SK-N-SH (cell line): ENCODE results near the gene IPO9. TPM values are rescaled to one million over a fixed set of nuclear protein-coding genes. Genes with fewer than 3 reads are reported as not detected.

Experiments used
- CTCF ChIA-PET: fragments of 300-600, 350-600 bp; formaldehyde crosslinking; extraction: SDS; loops from one replicate; lab custom pipeline; 2021; lab: Yijun Ruan, JAX
- POLR2A ChIA-PET: fragments of 350-600 bp; sonication (Branson Sonifier 250); formaldehyde crosslinking; extraction: SDS; loops from one replicate; lab custom pipeline; 2020; ENCODE audit warnings: antibody characterized with exemption, inconsistent platforms; lab: Yijun Ruan, JAX
- DNase-seq: peaks from one replicate; pipeline ENCODE4 v3.0.0; 2012
- H2AFZ ChIP-seq: fragments of 200-600 bp; sonication (generic); 2 replicates; pipeline ENCODE4 v1.8.1; 2016; ENCODE audit warnings: antibody characterized with exemption, mild to moderate bottlenecking, low read depth
- H3F3A ChIP-seq: fragments of 200-600 bp; sonication (generic); replicated peaks from 2 replicates; pipeline ENCODE3; 2016; ENCODE audit warnings: antibody characterized with exemption, mild to moderate bottlenecking; ENCODE audit not compliant: insufficient read depth
- H3K27ac ChIP-seq, 2 experiments: fragments of 200-500 bp in 1 of 2; fragments of 200-600 bp in 1 of 2; sonication (Bioruptor generic) in 1 of 2; sonication (generic), shearing (Covaris generic) in 1 of 2; 2 replicates each; pipeline versions ENCODE4 v1.5.1 to v1.6.1; 2014 to 2016; ENCODE audit warnings: low read depth in 2 of 2, inconsistent platforms in 1 of 2, low read length in 1 of 2, mild to moderate bottlenecking in 1 of 2, mixed read lengths in 1 of 2
- H3K27me3 ChIP-seq: fragments of 200-600 bp; sonication (generic), shearing (Covaris generic); 2 replicates; pipeline ENCODE4 v1.6.1; 2016; ENCODE audit warnings: mixed run types; ENCODE audit not compliant: insufficient read depth
- H3K36me3 ChIP-seq, 2 experiments: fragments of 200-500 bp in 1 of 2; fragments of 200-600 bp in 1 of 2; sonication (Bioruptor generic) in 1 of 2; sonication (generic) in 1 of 2; replicated peaks in 1 of 2; 2 replicates each; pipeline versions ENCODE3 to v1.5.1; 2014 to 2016; ENCODE audit warnings: low read length in 1 of 2, mild to moderate bottlenecking in 1 of 2; ENCODE audit not compliant: insufficient read depth in 2 of 2, control insufficient read depth in 1 of 2
- H3K4me1 ChIP-seq, 2 experiments: fragments of 200-500 bp in 1 of 2; fragments of 200-600 bp in 1 of 2; sonication (Bioruptor generic) in 1 of 2; sonication (generic), shearing (Covaris generic) in 1 of 2; 2 replicates each; pipeline versions ENCODE4 v1.5.1 to v1.6.1; 2014 to 2016; ENCODE audit warnings: low read depth in 1 of 2, low read length in 1 of 2, mixed run types in 1 of 2; ENCODE audit not compliant: insufficient read depth in 2 of 2, control insufficient read depth in 1 of 2
- H3K4me2 ChIP-seq: fragments of 200-600 bp; sonication (generic), shearing (Covaris generic); 2 replicates; pipeline ENCODE4 v1.6.1; 2017; ENCODE audit warnings: mixed run types
- H3K4me3 ChIP-seq, 2 experiments: fragments of 200-500 bp in 1 of 2; fragments of 200-600 bp in 1 of 2; sonication (Bioruptor generic) in 1 of 2; sonication (generic), shearing (Covaris generic) in 1 of 2; 2 replicates each; pipeline versions ENCODE4 v1.5.1 to v1.8.1; 2014 to 2016; ENCODE audit warnings: low read depth in 2 of 2, inconsistent platforms in 1 of 2, low read length in 1 of 2, mild to moderate bottlenecking in 1 of 2, mixed read lengths in 1 of 2, moderate library complexity in 1 of 2
- H3K79me2 ChIP-seq: fragments of 200-600 bp; sonication (generic); 2 replicates; pipeline ENCODE4 v1.8.1; 2017; ENCODE audit warnings: mild to moderate bottlenecking; ENCODE audit not compliant: insufficient read depth
- H3K9ac ChIP-seq: fragments of 200-600 bp; sonication (generic); 2 replicates; pipeline ENCODE4 v1.6.1; 2017; ENCODE audit warnings: mixed run types
- H3K9me2 ChIP-seq: fragments of 200-600 bp; sonication (generic); 2 replicates; pipeline ENCODE4 v1.6.1; 2017; ENCODE audit warnings: mixed run types
- H3K9me3 ChIP-seq: fragments of 200-600 bp; sonication (generic); 2 replicates; pipeline ENCODE4 v1.6.1; 2017; ENCODE audit warnings: mixed run types, mild to moderate bottlenecking, moderate library complexity
- H4K20me1 ChIP-seq: fragments of 200-600 bp; sonication (generic); 2 replicates; pipeline ENCODE4 v1.6.1; 2017; ENCODE audit warnings: mild to moderate bottlenecking, mixed run types; ENCODE audit not compliant: insufficient read depth
- CTCF ChIP-seq: fragments of 200-600 bp; sonication (generic); IDR thresholded peaks from 2 replicates; pipeline ENCODE4 v1.6.1; 2017; ENCODE audit warnings: antibody characterized with exemption, mild to moderate bottlenecking, moderate library complexity
- ELF1 ChIP-seq: IDR thresholded peaks from 2 replicates; pipeline ENCODE4 v1.4.0; 2012
- FOXJ3 ChIP-seq: sonication (generic); formaldehyde crosslinking; IDR thresholded peaks from 2 replicates; pipeline ENCODE4 v1.5.1; 2020; ENCODE audit warnings: mild to moderate bottlenecking, missing genetic modification reagents
- GABPA ChIP-seq: IDR thresholded peaks from 2 replicates; pipeline ENCODE4 v1.4.0; 2012; ENCODE audit warnings: low read depth, mild to moderate bottlenecking
- IRF3 ChIP-seq: fragments of 150-350 bp; IDR thresholded peaks from 2 replicates; pipeline ENCODE4 v1.6.1; 2016; ENCODE audit warnings: mild to moderate bottlenecking, low read depth, low read length
- JUND ChIP-seq: IDR thresholded peaks from 2 replicates; pipeline ENCODE4 v1.4.0; 2012
- MAX ChIP-seq: IDR thresholded peaks from 2 replicates; pipeline ENCODE4 v1.4.0; 2012; ENCODE audit warnings: low read depth
- MEF2A ChIP-seq: IDR thresholded peaks from 2 replicates; pipeline ENCODE4 v1.4.0; 2012; ENCODE audit warnings: low read depth, borderline replicate concordance
- MXI1 ChIP-seq: IDR thresholded peaks from 2 replicates; pipeline ENCODE4 v1.6.1; 2012; ENCODE audit warnings: mild to moderate bottlenecking, low read depth, low read length, improper control_type of control experiment
- NFIC ChIP-seq: IDR thresholded peaks from 2 replicates; pipeline ENCODE4 v1.4.0; 2012; ENCODE audit warnings: borderline replicate concordance
- NRF1 ChIP-seq: IDR thresholded peaks from 2 replicates; pipeline ENCODE4 v1.6.1; 2012; ENCODE audit warnings: low read depth, mild to moderate bottlenecking, low read length
- PBX3 ChIP-seq: IDR thresholded peaks from 2 replicates; pipeline ENCODE4; 2012
- POLR2AphosphoS5 ChIP-seq: IDR thresholded peaks from 2 replicates; pipeline ENCODE4 v1.6.1; 2012; ENCODE audit warnings: low read depth, low read length
- RCOR1 ChIP-seq: fragments of 150-350 bp; IDR thresholded peaks from 2 replicates; pipeline ENCODE4 v1.6.1; 2017; ENCODE audit warnings: antibody characterized with exemption, low read length
- REST ChIP-seq: IDR thresholded peaks from 2 replicates; pipeline ENCODE4 v1.6.1; 2012; ENCODE audit warnings: mild to moderate bottlenecking, low read depth, low read length, moderate library complexity
- RFX5 ChIP-seq: IDR thresholded peaks from 2 replicates; pipeline ENCODE4 v1.6.1; 2012; ENCODE audit warnings: mild to moderate bottlenecking, improper control_type of control experiment, low read length
- SMC3 ChIP-seq: IDR thresholded peaks from 2 replicates; pipeline ENCODE4 v1.6.1; 2012; ENCODE audit warnings: low read depth, low read length, improper control_type of control experiment
- TAF1 ChIP-seq: IDR thresholded peaks from 2 replicates; pipeline ENCODE4 v1.6.1; 2012; ENCODE audit warnings: low read depth, mild to moderate bottlenecking, low read length, moderate library complexity, borderline replicate concordance
- TCF12 ChIP-seq: IDR thresholded peaks from 2 replicates; pipeline ENCODE4 v1.4.0; 2012
- TEAD4 ChIP-seq: IDR thresholded peaks from 2 replicates; pipeline ENCODE4 v1.4.0; 2012; ENCODE audit warnings: mild to moderate bottlenecking, borderline replicate concordance; ENCODE audit not compliant: insufficient read depth
- USF2 ChIP-seq: fragments of 150-350 bp; IDR thresholded peaks from 2 replicates; pipeline ENCODE4 v1.6.1; 2017; ENCODE audit warnings: antibody characterized with exemption, low read length, low read depth, borderline replicate concordance
- YY1 ChIP-seq: IDR thresholded peaks from 2 replicates; pipeline ENCODE4 v1.4.0; 2012; ENCODE audit warnings: low read depth, mild to moderate bottlenecking
- ZBTB33 ChIP-seq: IDR thresholded peaks from 2 replicates; pipeline ENCODE4 v1.4.0; 2012; ENCODE audit warnings: low read depth, borderline replicate concordance
- WGBS: methylation state at CpG from one replicate; pipeline ENCODE4 v1.1.6; 2017; ENCODE audit warnings: low lambda C conversion rate; 5-methylcytosine and 5-hydroxymethylcytosine counted together
- polyA plus RNA-seq, 3 experiments: library from polyadenylated mRNA; depleted of rRNA; stranded (reverse); fragments of >200 nt; gene quantifications; 2 replicates each; pipeline ENCODE4 v1.2.3, GENCODE V29; 2012

Gene IPO9
- polyA plus RNA-seq, 1 of the 3 experiments (the other 2 are of a cell fraction) = 24.5 TPM

GRCh38 chr1:201917362-201918033 is 88.5 kb downstream of the IPO9 start:
- ChIA-PET CTCF (interaction anchor here (0.6 to 4.2 kb wide), 6 partner anchors 10 to 88 kb away, joined by 3 to 28 read pairs (median 5); no protein-coding TSS in a partner anchor), POLR2A (no interaction called here)
- no peaks in the 10 kb centered on the region for H3K36me3 ChIP-seq
- H3K27ac ChIP-seq = peak overlapping the region; percentile 53 to 81; a peak in 3 of 4 replicates
- peak overlapping the region; percentile 43 for H2AFZ ChIP-seq
- WGBS = 78% methylated on average over 7 of the region's 7 CpGs
- H3F3A ChIP-seq = peaks cover 13% of the 10 kb centered on the region
- no peaks in the 10 kb centered on the region for H4K20me1 ChIP-seq
- peak overlapping the region; percentile 69 for H3K4me2 ChIP-seq
- H3K27me3 ChIP-seq = no peaks in the 10 kb centered on the region
- no peak overlapping the region; a peak in 1 of 4 replicates for H3K4me3 ChIP-seq
- no peaks in the 10 kb centered on the region for H3K9me2 ChIP-seq
- peaks cover 16 to 18% of the 10 kb centered on the region in 2 experiments for H3K4me1 ChIP-seq
- no peak for DNase-seq
- no peaks in the 10 kb centered on the region for H3K9me3 ChIP-seq
- H3K79me2 ChIP-seq = no peaks in the 10 kb centered on the region
- H3K9ac ChIP-seq = no peak overlapping the region; the same call in 1 of the 2 replicates
- TF ChIP-seq USF2 (no peak), FOXJ3 (no peak), TEAD4 (0 out of 2 replicates have a peak, but pooled peaks have one; percentile 16), MEF2A (no peak), PBX3 (no peak), MAX (no peak), ELF1 (no peak), NRF1 (no peak), ZBTB33 (no peak), POLR2AphosphoS5 (no peak), RFX5 (no peak), CTCF (no peak), MXI1 (no peak), TCF12 (peak; percentile 25; the same call in 1 of the 2 replicates), GABPA (no peak), SMC3 (no peak), REST (no peak), YY1 (no peak), NFIC (peak; percentile 24; the same call in 1 of the 2 replicates), IRF3 (no peak), RCOR1 (no peak), TAF1 (no peak), JUND (peak; percentile 29; the same call in 1 of the 2 replicates)
